Measurements from ENCODE around the gene PGAP6. TPM values are rescaled to one million over a fixed set of nuclear protein-coding genes. Genes with fewer than 3 reads are reported as not detected.
"Not testable (repeated sequence)": the region's sequence is repeated elsewhere in the genome, so short reads cannot be mapped to it uniquely, and the experiment has no call there.

PGAP6 gene
- polyA plus RNA-seq, 1 of the 3 experiments (the other 2 are of a cell fraction) = 133 TPM

DNA sequence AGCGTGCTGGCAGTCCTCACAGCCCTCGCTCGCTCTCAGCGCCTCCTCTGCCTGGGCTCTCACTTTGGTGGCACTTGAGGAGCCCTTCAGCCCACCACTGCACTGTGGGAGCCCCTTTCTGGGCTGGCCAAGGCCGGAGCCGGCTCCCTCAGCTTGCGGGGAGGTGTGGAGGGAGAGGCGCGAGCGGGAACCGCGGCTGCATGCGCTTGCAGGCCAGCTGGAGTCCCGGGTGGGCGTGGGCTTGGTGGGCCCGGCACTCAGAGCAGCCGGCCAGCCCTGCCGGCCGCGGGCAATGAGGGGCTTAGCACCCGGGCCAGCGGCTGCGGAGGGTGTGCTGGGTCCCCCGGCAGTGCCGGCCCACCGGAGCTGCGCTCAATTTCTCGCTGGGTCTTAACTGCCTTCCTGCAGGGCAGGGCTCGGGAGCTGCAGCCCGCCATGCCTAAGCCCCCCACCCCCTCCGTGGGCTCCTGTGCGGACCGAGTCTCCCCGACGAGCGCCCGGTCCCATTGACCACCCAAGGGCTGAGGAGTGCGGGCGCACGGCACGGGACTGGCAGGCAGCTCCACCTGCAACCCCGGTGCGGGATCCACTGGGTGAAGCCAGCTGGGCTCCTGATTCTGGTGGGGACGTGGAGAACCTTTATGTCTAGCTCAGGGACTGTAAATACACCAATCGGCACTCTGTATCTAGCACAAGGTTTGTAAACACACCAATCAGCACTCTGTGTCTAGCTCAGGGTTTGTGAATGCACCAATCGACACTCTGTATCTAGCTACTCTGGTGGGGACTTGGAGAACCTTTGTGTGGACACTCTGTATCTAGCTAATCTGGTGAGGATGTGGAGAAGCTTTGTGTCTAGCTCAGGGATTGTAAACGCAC is 40.4 kb downstream of the PGAP6 start:
- H2AFZ ChIP-seq (ENCODE audit: low read depth); H3K9ac ChIP-seq; POLR2A ChIA-PET; H3K9me2 ChIP-seq; H3K27me3 ChIP-seq (ENCODE audit: insufficient read depth); DNase-seq; H3K27ac ChIP-seq (ENCODE audit: low read depth in 2 of 2, low read length in 1 of 2); H3K4me2 ChIP-seq; H3K4me3 ChIP-seq (ENCODE audit: low read depth in 2 of 2, low read length in 1 of 2); H3K4me1 ChIP-seq (ENCODE audit: control insufficient read depth in 1 of 2, insufficient read depth in 2 of 2, low read depth in 1 of 2, low read length in 1 of 2); H3K9me3 ChIP-seq; H3F3A ChIP-seq (replicated peaks; ENCODE audit: insufficient read depth): not testable (repeated sequence)
- WGBS (ENCODE audit: low lambda C conversion rate) = 100% methylated on average over 4 of the region's 47 CpGs
- peaks cover 8 to 15% of the 10 kb centered on the region in 2 experiments for H3K36me3 ChIP-seq (replicated peaks in 1 of 2; ENCODE audit: control insufficient read depth in 1 of 2, insufficient read depth in 2 of 2, low read length in 1 of 2)
- CTCF ChIA-PET = interaction anchor here (0.9 to 1.2 kb wide), 2 partner anchors 21 to 160 kb away, joined by 3 read pairs; no protein-coding TSS in a partner anchor
- peaks cover 92% of the 10 kb centered on the region for H3K79me2 ChIP-seq (ENCODE audit: insufficient read depth)
- H4K20me1 ChIP-seq (ENCODE audit: insufficient read depth) = peaks cover 84% of the 10 kb centered on the region

DNA sequence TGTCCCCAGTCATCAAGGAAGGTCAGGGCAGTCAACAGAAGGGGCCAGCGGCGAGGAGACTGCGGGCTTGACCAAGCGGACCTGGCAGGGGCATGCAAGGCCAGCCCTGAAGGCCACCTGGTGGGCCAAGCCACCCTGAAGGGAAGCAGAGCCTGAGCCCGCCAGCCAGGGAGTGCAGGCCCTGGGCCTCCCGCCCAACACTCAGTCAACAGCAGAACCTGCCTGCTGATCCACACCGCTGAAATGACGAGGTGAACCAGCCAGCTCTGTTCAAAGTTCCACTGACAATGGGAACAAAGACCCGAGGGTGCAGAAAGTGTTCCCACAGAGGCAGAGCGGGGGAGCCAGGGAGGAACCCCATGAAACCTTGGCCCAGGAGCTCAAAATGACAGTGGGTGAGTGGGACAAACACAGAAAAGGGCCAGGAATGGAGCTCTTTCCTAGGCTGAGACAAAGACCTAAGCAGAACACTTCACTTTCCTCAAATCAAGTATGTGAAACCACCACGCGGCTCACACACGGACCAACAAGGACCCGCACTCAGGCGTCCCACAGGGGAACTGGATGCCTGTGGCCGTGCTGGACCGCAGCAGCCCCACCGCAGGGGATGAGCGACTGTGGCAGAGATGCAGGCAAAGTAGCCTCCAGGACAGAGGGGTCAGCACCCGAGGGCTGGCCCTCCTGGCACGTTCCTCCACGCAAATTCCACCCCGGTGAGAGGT is 41.2 kb downstream of the PGAP6 start:
- Histone ChIP-seq H3K27ac (ENCODE audit: low read depth in 2 of 2, low read length in 1 of 2) (no peak overlapping the region), H3K4me2 (no peak overlapping the region), H3F3A (replicated peaks; ENCODE audit: insufficient read depth) (no peaks in the 10 kb centered on the region), H3K9me2 (no peaks in the 10 kb centered on the region), H2AFZ (ENCODE audit: low read depth) (no peak overlapping the region), H3K4me1 (ENCODE audit: control insufficient read depth in 1 of 2, insufficient read depth in 2 of 2, low read depth in 1 of 2, low read length in 1 of 2) (peaks cover 0 to 5% of the 10 kb centered on the region in 2 experiments; a peak in 1 of 4 replicates), H3K9ac (no peak overlapping the region), H3K4me3 (ENCODE audit: low read depth in 2 of 2, low read length in 1 of 2) (no peak overlapping the region), H3K9me3 (no peaks in the 10 kb centered on the region), H3K36me3 (replicated peaks in 1 of 2; ENCODE audit: control insufficient read depth in 1 of 2, insufficient read depth in 2 of 2, low read length in 1 of 2) (peaks cover 2 to 8% of the 10 kb centered on the region in 2 experiments), H3K27me3 (ENCODE audit: insufficient read depth) (no peaks in the 10 kb centered on the region), H4K20me1 (ENCODE audit: insufficient read depth) (peaks cover 82% of the 10 kb centered on the region), H3K79me2 (ENCODE audit: insufficient read depth) (peaks cover 92% of the 10 kb centered on the region)
- POLR2A ChIA-PET = no interaction called here
- WGBS (ENCODE audit: low lambda C conversion rate) = 97% methylated on average over 17 of the region's 23 CpGs
- no peak for TF ChIP-seq TAF1 (IDR thresholded peaks at IDR 0.05; ENCODE audit: borderline replicate concordance, low read depth, low read length)
- no peak for TF ChIP-seq NFIC (IDR thresholded peaks at IDR 0.05; ENCODE audit: borderline replicate concordance)
- TF ChIP-seq MEF2A (IDR thresholded peaks at IDR 0.05; ENCODE audit: borderline replicate concordance, low read depth) = no peak
- TF ChIP-seq FOXM1 (IDR thresholded peaks at IDR 0.05; ENCODE audit: low read depth) = no peak
- TF ChIP-seq TEAD4 (IDR thresholded peaks at IDR 0.05; ENCODE audit: borderline replicate concordance, insufficient read depth) = no peak
- TF ChIP-seq, protein P1, sequence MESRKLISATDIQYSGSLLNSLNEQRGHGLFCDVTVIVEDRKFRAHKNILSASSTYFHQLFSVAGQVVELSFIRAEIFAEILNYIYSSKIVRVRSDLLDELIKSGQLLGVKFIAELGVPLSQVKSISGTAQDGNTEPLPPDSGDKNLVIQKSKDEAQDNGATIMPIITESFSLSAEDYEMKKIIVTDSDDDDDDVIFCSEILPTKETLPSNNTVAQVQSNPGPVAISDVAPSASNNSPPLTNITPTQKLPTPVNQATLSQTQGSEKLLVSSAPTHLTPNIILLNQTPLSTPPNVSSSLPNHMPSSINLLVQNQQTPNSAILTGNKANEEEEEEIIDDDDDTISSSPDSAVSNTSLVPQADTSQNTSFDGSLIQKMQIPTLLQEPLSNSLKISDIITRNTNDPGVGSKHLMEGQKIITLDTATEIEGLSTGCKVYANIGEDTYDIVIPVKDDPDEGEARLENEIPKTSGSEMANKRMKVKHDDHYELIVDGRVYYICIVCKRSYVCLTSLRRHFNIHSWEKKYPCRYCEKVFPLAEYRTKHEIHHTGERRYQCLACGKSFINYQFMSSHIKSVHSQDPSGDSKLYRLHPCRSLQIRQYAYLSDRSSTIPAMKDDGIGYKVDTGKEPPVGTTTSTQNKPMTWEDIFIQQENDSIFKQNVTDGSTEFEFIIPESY (IDR thresholded peaks at IDR 0.05; ENCODE audit: borderline replicate concordance, low read depth) = no peak
- TF ChIP-seq, protein P2, sequence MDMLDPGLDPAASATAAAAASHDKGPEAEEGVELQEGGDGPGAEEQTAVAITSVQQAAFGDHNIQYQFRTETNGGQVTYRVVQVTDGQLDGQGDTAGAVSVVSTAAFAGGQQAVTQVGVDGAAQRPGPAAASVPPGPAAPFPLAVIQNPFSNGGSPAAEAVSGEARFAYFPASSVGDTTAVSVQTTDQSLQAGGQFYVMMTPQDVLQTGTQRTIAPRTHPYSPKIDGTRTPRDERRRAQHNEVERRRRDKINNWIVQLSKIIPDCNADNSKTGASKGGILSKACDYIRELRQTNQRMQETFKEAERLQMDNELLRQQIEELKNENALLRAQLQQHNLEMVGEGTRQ (IDR thresholded peaks at IDR 0.05; ENCODE audit: borderline replicate concordance, low read depth, low read length) = no peak
- no peak for TF ChIP-seq YY1 (IDR thresholded peaks at IDR 0.05; ENCODE audit: low read depth)
- no peak for TF ChIP-seq GATA2 (CRISPR knock-in tag; IDR thresholded peaks at IDR 0.05)
- no peak for TF ChIP-seq ELF1 (IDR thresholded peaks at IDR 0.05)
- TF ChIP-seq, protein P3, sequence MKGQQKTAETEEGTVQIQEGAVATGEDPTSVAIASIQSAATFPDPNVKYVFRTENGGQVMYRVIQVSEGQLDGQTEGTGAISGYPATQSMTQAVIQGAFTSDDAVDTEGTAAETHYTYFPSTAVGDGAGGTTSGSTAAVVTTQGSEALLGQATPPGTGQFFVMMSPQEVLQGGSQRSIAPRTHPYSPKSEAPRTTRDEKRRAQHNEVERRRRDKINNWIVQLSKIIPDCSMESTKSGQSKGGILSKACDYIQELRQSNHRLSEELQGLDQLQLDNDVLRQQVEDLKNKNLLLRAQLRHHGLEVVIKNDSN (IDR thresholded peaks at IDR 0.05; ENCODE audit: borderline replicate concordance, low read depth) = no peak
- no peak for TF ChIP-seq RXRA (IDR thresholded peaks at IDR 0.05; ENCODE audit: borderline replicate concordance, low read depth)
- TF ChIP-seq SIN3A (IDR thresholded peaks at IDR 0.05; ENCODE audit: borderline replicate concordance, low read depth, low read length) = no peak
- TF ChIP-seq TCF12 (IDR thresholded peaks at IDR 0.05) = no peak
- TF ChIP-seq MXI1 (IDR thresholded peaks at IDR 0.05; ENCODE audit: low read depth, low read length) = no peak
- no peak for TF ChIP-seq FOSL2 (IDR thresholded peaks at IDR 0.05; ENCODE audit: borderline replicate concordance, low read depth)
- no peak for TF ChIP-seq CHD2 (IDR thresholded peaks at IDR 0.05; ENCODE audit: low read length, partially characterized antibody)
- no peak for TF ChIP-seq SMC3 (IDR thresholded peaks at IDR 0.05; ENCODE audit: low read depth, low read length)
- CTCF ChIA-PET = interaction anchor here (0.9 to 1.2 kb wide), 2 partner anchors 22 to 159 kb away, joined by 3 read pairs; no protein-coding TSS in a partner anchor
- no peak for DNase-seq

Data from SK-N-SH (cell line).